ENCODE results near the gene IGFBP5. TPM values are rescaled to one million over a fixed set of nuclear protein-coding genes. Genes with fewer than 3 reads are reported as not detected.

IGFBP5 gene
- total RNA-seq, 2 donors from 2014 or later, result 169 to 554 TPM

DNA sequence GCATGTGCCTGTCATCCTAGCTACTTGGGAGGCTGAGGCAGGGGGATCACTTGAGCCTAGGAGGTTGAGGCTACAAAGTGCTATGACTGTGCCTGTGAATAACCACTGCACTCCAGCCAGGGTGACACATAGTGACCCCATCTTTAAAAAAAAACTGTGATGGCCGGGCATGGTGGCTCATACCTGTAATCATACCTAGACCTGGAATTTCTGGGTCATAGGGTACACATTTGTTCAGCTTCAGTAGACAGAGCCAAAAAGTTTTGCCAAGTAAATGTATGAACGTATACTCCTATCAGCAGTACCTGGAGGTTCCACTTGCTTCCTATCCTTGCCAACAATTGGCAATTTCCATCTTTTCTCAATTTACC, 68.5 kb downstream of the IGFBP5 start:
- Histone ChIP-seq H3K36me3 (no peaks in the 10 kb centered on the region), H3K4me3 (no peak overlapping the region), H3K9me3 (no peaks in the 10 kb centered on the region), H3K27ac (no peak overlapping the region), H3K27me3 (no peaks in the 10 kb centered on the region), H3K4me1 (no peaks in the 10 kb centered on the region)
- TF ChIP-seq, protein P1, sequence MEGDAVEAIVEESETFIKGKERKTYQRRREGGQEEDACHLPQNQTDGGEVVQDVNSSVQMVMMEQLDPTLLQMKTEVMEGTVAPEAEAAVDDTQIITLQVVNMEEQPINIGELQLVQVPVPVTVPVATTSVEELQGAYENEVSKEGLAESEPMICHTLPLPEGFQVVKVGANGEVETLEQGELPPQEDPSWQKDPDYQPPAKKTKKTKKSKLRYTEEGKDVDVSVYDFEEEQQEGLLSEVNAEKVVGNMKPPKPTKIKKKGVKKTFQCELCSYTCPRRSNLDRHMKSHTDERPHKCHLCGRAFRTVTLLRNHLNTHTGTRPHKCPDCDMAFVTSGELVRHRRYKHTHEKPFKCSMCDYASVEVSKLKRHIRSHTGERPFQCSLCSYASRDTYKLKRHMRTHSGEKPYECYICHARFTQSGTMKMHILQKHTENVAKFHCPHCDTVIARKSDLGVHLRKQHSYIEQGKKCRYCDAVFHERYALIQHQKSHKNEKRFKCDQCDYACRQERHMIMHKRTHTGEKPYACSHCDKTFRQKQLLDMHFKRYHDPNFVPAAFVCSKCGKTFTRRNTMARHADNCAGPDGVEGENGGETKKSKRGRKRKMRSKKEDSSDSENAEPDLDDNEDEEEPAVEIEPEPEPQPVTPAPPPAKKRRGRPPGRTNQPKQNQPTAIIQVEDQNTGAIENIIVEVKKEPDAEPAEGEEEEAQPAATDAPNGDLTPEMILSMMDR (IDR thresholded peaks at IDR 0.05), result no peak
- no peak for DNase-seq (ENCODE audit: low spot score)

DNA sequence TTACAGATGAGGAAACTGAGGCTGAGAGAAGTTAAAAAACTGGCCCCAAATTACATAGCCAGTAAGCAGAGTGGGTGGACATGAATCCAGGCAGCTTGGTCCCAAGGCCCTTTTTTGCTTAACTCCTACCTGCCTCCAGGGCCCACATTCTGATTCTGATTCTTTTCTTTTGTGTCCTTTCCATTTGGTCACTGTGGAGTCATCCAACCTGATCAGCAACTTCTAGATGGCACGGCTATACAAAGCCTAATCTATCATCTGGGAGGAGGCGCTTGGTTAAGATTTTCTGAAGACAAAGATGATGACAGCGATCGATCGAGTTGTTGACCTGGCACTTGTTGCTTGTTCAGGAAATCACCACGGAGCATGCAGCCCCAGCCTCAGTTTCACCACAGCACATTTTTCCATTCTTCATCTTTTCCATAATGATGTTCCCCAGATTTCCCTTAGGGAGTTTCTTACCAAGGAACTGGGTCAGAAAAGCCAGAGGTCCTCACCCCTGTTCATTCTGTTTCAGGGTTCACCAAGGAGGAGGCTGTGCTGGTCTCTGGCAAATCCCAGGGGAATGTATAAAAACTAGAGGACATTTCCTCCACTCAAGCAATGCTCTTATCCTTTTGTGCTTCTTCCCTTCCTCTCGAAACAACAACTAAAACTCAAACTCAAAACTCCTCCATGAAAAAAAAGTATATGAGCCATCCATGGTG, 69.0 kb downstream of the IGFBP5 start:
- Histone ChIP-seq H3K4me3 (no peak overlapping the region), H3K36me3 (no peaks in the 10 kb centered on the region), H3K27me3 (no peaks in the 10 kb centered on the region), H3K27ac (no peak overlapping the region), H3K4me1 (no peaks in the 10 kb centered on the region), H3K9me3 (no peaks in the 10 kb centered on the region)
- DNase-seq (ENCODE audit: low spot score), result no peak
- TF ChIP-seq, protein P1 (IDR thresholded peaks at IDR 0.05), result no peak

DNA sequence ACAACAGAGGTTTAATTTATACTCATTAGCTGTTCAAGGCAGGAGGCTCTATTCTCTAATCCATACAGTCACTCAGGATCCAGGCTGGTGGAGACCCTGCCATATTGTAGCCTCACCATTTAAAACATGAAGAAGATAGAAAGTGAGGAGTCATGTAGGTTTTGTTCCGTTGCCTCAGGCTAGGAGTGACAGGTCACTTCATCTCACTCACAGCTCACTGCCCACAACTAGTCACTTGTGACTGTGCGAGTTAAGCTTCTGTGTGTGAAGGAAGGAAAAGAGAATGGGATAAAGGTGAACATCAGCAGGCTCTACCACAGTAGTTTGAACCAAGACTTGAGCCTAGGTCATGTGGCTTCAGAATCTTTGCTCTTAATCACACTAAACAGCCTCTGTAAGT, 71.1 kb downstream of the IGFBP5 start:
- TF ChIP-seq, protein P1 (IDR thresholded peaks at IDR 0.05), result no peak
- DNase-seq (ENCODE audit: low spot score), result no peak
- no peaks in the 10 kb centered on the region for H3K9me3 ChIP-seq
- H3K4me1 ChIP-seq, result peaks cover 0 to 8% of the 10 kb centered on the region in 2 donors
- no peak overlapping the region for H3K4me3 ChIP-seq
- H3K36me3 ChIP-seq, result no peaks in the 10 kb centered on the region
- no peak overlapping the region for H3K27ac ChIP-seq
- no peaks in the 10 kb centered on the region for H3K27me3 ChIP-seq

DNA sequence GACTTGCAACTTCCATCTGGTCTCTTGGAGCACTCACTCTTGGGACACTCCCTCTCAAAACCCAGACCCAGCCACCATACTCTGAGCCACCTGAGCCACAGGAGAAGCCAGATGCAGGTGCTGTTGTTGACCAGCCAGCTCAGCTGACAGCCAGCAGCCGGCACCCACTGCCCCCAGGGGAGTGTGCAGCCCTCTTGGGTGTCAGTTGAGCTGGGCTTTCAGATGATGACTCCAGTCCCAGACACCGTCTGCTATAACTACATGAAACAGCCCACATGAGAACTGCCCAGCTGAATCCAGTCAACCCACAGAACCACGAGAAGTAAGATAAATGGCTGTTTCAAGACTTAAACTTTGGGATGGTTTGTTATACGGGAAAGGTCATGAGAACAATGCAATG, 72.8 kb downstream of the IGFBP5 start:
- DNase-seq (ENCODE audit: low spot score), result no peak
- TF ChIP-seq, protein P1 (IDR thresholded peaks at IDR 0.05), result no peak
- Histone ChIP-seq H3K9me3 (no peaks in the 10 kb centered on the region), H3K36me3 (no peaks in the 10 kb centered on the region), H3K4me3 (no peak overlapping the region), H3K27me3 (no peaks in the 10 kb centered on the region), H3K4me1 (peaks cover 0 to 8% of the 10 kb centered on the region in 2 donors), H3K27ac (no peak overlapping the region)

Other genes with a start within 250 kb of the IGFBP5 start
- 1,000 to 10,000 TPM in 1 of 2 donors, 100 to 1,000 TPM in 1; 425 to 1,004 TPM for gene RPL37A, start 196.7 kb downstream of the IGFBP5 start, total RNA-seq
- gene IGFBP2, start 62.1 kb downstream of the IGFBP5 start, total RNA-seq, result 100 to 1,000 TPM; 255 to 508 TPM
- gene TNP1, start 164.5 kb upstream of the IGFBP5 start, total RNA-seq, result not detected